ENCODE data around the gene CSNK1G2. TPM values are rescaled to one million over a fixed set of nuclear protein-coding genes. Genes with fewer than 3 reads are reported as not detected.
A peak's percentile ranks its signal among the peaks of the same experiment; 100 is the strongest.

The CSNK1G2 gene
- polyA plus RNA-seq, 3 donors from 2014 or later = 18.0 to 35.4 (median 21.8) TPM

DNA sequence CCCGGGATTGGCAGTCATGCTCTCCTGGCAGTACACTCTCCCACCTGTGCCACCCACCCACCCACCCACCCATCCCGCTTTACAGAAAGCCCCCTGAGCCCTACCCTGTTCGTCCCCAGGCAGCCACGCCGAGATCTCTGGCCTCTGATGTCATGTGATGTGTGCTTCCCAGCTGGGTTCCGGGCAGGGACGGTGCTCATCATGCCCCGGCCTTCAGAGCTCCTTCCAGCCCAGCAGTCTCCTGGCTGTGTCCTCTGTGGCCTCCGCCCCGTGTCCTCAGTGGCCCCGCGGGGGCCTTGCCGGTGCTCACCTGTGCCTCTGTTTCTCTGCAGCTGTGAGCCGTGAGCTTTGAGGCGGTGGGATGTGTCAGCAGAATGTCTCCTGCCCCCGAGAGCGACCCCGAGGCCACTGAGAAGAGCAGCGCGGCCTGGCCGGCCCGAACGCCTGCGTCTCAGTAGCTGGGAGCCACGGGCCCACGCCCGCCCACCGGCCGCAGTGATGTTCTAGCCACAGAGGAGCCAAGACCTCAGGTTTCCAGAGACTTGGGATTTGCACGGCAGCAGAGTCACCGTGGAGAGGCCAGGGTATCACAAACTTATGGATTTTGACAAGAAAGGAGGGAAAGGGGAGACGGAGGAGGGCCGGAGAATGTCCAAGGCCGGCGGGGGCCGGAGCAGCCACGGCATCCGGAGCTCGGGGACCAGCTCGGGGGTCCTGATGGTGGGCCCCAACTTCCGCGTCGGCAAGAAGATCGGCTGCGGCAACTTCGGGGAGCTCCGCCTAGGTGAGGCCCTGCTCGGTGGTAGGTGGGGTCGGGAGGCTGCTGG is 28.4 kb downstream of the CSNK1G2 start:
- H3K27me3 Mint-ChIP-seq (ENCODE audit: low read depth in 3 of 3) = peaks cover 0 to 5% (median 0%) of the 10 kb centered on the region in 3 donors
- H3K9me3 Mint-ChIP-seq = no peaks in the 10 kb centered on the region
- no peak for DNase-seq
- peak overlapping the region in 3 of 6 donors; percentile 50 to 66 (median 57) for H3K27ac Mint-ChIP-seq
- H3K36me3 Mint-ChIP-seq = peaks cover 0 to 3% (median 0%) of the 10 kb centered on the region in 3 donors
- peaks cover 28 to 31% of the 10 kb centered on the region in 2 donors for H3K4me1 Mint-ChIP-seq
- peak overlapping the region in 1 of 5 donors; percentile 29 for H3K4me3 Mint-ChIP-seq

DNA sequence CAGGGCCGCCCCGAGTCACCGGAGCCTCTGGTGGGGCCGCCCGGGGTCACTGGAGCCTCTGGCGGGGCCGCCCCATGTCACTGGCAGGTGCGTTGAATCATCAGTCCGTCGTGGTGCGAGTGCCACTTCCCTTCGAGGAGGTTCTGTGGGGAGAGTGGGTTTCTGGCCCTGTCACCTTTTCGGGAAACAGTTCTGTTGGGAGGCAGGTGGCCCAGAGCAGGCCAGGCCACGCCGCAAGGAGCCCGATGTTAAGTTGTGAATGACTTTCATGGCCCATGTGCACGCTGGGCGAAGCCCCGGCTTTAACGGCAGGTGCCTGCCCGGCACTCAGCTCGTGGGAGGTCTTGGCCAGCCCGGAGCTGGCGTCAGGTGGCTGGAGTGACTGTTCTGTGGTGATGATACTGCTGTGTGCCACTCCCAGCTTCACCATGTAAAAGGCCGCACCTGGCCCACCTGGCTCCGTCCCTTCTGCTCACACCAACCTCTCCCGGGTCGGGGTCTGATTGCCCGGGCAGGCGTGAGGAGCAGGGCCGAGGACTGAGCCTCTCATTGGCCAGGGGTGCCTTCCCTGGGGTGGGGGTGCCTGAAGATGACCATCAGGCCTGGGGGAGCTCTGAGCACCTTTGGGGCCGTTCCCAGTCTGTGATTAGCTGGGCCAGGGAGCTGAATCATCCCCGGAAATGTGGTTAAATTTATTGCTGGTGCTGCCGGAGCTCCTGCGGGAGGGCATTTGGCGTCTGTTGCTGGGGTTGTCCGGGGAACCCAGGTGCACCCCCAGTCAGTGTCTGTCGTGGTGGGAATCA is 29.2 kb downstream of the CSNK1G2 start:
- no peak overlapping the region for H3K4me3 Mint-ChIP-seq
- peak overlapping the region in 1 of 6 donors; percentile 46 for H3K27ac Mint-ChIP-seq
- peaks cover 0 to 5% (median 0%) of the 10 kb centered on the region in 3 donors for H3K36me3 Mint-ChIP-seq
- peaks cover 28 to 31% of the 10 kb centered on the region in 2 donors for H3K4me1 Mint-ChIP-seq
- H3K27me3 Mint-ChIP-seq (ENCODE audit: low read depth in 3 of 3) = peaks cover 0 to 7% (median 1%) of the 10 kb centered on the region in 3 donors
- DNase-seq = no peak
- no peaks in the 10 kb centered on the region for H3K9me3 Mint-ChIP-seq

DNA sequence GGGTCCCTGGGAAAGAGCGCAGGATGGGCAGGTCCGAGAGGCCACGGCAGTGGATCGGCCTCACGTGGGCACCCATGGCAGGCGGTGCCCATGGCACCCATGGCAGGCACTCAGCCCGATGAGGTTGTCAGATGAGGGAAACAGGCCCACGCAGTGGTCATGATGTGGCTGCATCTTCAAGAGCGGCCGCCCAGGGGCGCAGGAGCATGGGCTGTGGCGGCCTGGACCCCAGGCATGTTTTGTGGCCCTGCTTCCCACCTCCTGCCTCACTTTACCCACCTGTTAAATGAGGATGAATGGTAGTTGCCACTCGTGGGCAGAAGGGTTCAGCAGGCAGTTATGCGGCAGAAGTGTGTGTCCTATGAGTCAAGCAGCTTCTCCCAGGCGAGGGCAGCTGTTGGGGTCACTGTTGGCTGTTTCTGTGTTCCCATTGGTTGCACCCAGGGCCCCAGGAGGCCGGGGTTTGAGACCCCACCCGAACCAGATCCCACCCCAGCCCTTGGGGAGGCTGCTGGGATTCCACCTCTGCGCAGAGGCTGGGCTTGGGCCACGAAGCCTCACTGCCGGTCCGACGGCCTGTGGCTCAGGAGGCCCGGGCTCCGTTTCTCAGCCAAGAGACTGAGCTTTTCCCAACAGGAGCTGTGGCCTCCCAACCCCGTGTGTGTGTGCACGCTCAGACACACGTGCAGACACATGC is 30.0 kb downstream of the CSNK1G2 start:
- H3K27me3 Mint-ChIP-seq (ENCODE audit: low read depth in 3 of 3) = peaks cover 0 to 7% (median 2%) of the 10 kb centered on the region in 3 donors
- no peak for DNase-seq
- peaks cover 24 to 28% of the 10 kb centered on the region in 2 donors for H3K4me1 Mint-ChIP-seq
- H3K9me3 Mint-ChIP-seq = no peaks in the 10 kb centered on the region
- H3K4me3 Mint-ChIP-seq = no peak overlapping the region
- peak overlapping the region in 1 of 6 donors; percentile 36 for H3K27ac Mint-ChIP-seq
- H3K36me3 Mint-ChIP-seq = peaks cover 0 to 6% (median 0%) of the 10 kb centered on the region in 3 donors

DNA sequence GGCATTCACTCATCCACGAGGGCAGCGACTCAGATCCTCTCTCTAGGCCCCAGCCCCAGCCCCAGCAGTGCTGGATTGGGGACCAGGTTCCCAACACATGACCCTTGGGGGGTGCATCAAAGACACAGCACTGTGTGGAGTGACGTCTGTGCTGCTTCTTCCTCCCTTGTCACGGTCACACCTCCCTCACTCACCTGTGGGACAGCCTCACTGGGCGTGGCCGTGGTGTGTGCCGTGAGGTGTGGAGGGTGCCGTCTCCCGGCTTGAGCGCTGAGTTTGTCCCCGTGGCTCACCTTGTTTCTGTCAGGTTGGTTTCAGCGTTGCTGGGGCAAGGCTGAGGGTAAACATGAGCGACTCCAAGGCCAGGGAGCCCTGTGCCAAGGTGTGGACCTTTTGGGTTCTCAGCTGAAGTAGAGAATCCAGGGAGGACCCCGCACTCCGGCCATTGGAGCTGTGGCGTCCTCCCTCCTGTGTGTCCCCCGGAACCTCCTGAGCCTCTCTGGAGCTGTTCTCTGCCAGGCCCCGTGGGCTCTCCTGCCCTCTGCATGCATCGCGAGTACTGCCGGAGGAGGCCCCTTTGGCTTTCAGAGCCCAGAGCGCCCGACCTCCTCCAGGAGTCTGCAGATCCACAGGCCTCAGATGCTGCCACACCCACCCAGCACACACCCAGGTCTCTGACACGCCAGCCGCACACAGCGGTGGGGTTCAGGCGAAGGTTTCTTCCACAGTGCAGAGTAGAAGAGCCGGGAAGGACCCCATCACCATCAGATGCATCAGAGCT is 33.6 kb downstream of the CSNK1G2 start:
- no peak overlapping the region for H3K27ac Mint-ChIP-seq
- H3K4me1 Mint-ChIP-seq = peaks cover 11 to 15% of the 10 kb centered on the region in 2 donors
- H3K27me3 Mint-ChIP-seq (ENCODE audit: low read depth in 3 of 3) = peaks cover 0 to 5% (median 3%) of the 10 kb centered on the region in 3 donors
- H3K36me3 Mint-ChIP-seq = peaks cover 0 to 6% (median 0%) of the 10 kb centered on the region in 3 donors
- no peaks in the 10 kb centered on the region for H3K9me3 Mint-ChIP-seq
- no peak overlapping the region for H3K4me3 Mint-ChIP-seq
- no peak for DNase-seq

DNA sequence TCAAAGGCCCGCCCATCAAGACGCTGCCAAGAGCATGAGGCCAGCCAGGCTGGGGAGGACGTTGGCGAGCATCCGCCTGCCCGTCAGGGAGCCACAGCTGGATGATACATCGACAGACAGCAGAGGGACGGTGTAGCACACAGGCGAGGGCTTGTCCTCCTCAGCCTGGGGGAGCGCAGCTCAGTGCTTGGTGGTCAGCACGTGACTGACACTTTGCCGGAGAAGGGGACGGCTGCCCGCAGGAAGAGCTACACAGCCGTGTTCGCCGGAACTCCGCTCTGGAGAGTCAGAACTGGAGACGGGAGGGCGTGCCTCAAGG is 34.1 kb downstream of the CSNK1G2 start:
- Mint-ChIP-seq H3K27me3 (ENCODE audit: low read depth in 3 of 3) (peaks cover 0 to 5% (median 3%) of the 10 kb centered on the region in 3 donors), H3K27ac (no peak overlapping the region), H3K4me1 (peaks cover 11 to 15% of the 10 kb centered on the region in 2 donors), H3K4me3 (no peak overlapping the region), H3K9me3 (no peaks in the 10 kb centered on the region), H3K36me3 (peaks cover 0 to 6% (median 0%) of the 10 kb centered on the region in 3 donors)
- no peak for DNase-seq

DNA sequence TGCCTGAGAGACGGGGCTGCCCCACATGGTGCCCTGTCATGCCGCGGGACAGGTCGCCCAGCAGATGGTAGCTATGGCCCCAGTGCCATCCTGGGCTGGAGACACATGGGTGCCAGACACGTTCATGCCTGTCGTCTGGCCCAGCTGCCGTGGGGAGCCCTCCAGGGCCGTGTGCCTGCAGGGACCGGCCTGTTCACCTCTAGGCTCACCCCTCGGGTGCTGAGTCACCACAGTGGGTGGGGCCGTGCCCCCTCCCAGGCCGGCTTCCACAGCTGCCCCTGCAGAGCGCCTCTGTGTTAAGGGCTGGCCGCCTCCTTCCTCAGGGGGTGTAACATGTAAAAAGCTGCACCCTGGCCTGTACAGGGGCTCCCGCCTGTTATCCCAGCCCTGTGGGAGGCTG is 36.1 kb downstream of the CSNK1G2 start:
- Mint-ChIP-seq H3K9me3 (no peaks in the 10 kb centered on the region), H3K27me3 (ENCODE audit: low read depth in 3 of 3) (peaks cover 0 to 5% (median 3%) of the 10 kb centered on the region in 3 donors), H3K27ac (no peak overlapping the region), H3K4me3 (no peak overlapping the region), H3K36me3 (peaks cover 0 to 13% (median 3%) of the 10 kb centered on the region in 3 donors), H3K4me1 (peaks cover 10 to 13% of the 10 kb centered on the region in 2 donors)
- no peak for DNase-seq

DNA sequence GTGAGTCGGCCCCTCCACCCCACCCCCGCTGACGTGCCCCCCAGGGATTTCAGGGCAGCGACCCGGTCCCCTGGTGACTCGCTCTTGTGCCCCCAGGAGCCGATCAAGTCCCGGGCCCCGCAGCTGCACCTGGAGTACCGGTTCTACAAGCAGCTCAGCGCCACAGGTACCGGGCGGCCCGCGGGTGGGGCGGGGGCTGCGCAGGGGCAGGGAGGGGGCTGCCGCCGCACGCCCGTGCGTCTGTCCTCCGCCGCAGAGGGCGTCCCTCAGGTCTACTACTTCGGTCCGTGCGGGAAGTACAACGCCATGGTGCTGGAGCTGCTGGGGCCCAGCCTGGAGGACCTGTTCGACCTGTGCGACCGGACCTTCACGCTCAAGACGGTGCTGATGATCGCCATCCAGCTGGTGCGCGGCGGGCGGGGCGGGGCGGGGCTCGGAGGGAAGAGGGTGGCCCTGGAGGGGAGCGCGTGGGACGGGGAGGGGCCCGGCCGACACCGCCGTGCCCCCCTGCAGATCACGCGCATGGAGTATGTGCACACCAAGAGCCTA is 37.4 kb downstream of the CSNK1G2 start:
- peaks cover 0 to 5% (median 5%) of the 10 kb centered on the region in 3 donors for H3K27me3 Mint-ChIP-seq (ENCODE audit: low read depth in 3 of 3)
- H3K4me3 Mint-ChIP-seq = no peak overlapping the region
- H3K9me3 Mint-ChIP-seq = no peaks in the 10 kb centered on the region
- H3K36me3 Mint-ChIP-seq = peaks cover 2 to 15% (median 6%) of the 10 kb centered on the region in 3 donors
- peaks cover 5% of the 10 kb centered on the region in 2 donors for H3K4me1 Mint-ChIP-seq
- DNase-seq = no peak
- no peak overlapping the region for H3K27ac Mint-ChIP-seq

DNA sequence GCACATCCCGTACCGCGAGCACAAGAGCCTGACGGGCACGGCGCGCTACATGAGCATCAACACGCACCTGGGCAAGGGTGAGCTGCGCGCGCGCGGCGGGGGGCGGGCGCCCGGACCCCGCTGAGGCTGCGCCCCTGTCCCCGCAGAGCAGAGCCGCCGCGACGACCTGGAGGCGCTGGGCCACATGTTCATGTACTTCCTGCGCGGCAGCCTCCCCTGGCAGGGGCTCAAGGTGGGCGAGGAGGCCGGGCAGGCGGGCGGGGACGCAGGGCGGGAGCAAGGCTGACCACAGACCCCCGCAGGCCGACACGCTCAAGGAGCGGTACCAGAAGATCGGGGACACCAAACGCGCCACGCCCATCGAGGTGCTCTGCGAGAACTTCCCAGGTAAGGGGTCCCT is 38.0 kb downstream of the CSNK1G2 start:
- Mint-ChIP-seq H3K27ac (no peak overlapping the region), H3K4me3 (no peak overlapping the region), H3K4me1 (peaks cover 0 to 2% of the 10 kb centered on the region in 2 donors), H3K27me3 (ENCODE audit: low read depth in 3 of 3) (peaks cover 0 to 5% (median 5%) of the 10 kb centered on the region in 3 donors), H3K9me3 (no peaks in the 10 kb centered on the region), H3K36me3 (peaks cover 3 to 14% (median 7%) of the 10 kb centered on the region in 3 donors)
- DNase-seq = no peak

DNA sequence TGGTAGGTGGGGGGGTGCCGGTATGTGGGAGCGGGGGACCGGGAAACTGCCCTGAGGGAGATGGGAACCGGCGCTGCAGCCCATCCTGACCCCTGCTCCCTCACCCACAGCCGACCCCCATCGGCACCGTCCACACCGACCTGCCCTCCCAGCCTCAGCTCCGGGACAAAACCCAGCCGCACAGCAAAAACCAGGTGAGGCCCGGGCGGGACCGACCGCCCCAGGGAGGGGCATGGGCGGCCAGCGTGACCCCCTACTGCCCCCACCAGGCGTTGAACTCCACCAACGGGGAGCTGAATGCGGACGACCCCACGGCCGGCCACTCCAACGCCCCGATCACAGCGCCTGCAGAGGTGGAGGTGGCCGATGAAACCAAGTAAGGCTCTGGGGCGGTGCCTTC is 38.7 kb downstream of the CSNK1G2 start:
- Mint-ChIP-seq H3K36me3 (peaks cover 3 to 14% (median 7%) of the 10 kb centered on the region in 3 donors), H3K4me3 (no peak overlapping the region), H3K27me3 (ENCODE audit: low read depth in 3 of 3) (peaks cover 0 to 5% (median 5%) of the 10 kb centered on the region in 3 donors), H3K27ac (no peak overlapping the region), H3K9me3 (no peaks in the 10 kb centered on the region), H3K4me1 (peaks cover 0 to 1% of the 10 kb centered on the region in 2 donors)
- no peak for DNase-seq

DNA sequence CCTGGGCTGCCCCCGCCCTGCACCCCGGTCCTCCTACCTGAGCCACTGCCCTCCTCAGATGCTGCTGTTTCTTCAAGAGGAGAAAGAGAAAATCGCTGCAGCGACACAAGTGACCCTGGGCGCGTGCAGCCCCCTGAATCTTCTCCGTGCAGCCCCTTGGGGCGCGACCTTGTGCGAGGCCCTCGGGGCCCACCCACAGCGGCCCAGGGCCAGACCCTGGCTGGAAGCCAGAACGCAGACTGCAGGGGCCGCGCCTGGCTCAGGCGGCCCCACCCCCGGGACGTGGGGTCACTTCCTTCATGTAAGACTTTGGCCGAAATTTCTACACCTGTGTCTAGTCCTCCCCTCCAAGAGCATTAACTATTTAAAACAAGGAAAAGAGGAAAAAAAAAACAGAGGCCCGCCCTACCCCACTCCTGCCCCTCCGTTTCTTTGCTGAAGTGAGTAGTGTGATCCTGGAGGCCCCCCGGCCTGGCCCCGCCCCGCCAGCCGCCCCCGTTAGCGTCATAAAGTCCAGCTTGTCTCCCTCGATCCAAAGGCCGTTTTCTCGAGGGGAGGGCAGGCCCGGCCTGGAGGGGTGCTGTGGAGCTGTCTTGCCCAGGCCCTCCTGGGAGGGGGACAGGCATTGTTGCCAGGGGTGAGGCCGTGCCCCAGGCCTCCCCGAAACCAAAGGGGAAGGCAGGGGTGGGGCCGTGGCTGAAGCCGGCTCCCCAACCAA is 39.3 kb downstream of the CSNK1G2 start:
- Mint-ChIP-seq H3K4me1 (peaks cover 0 to 1% of the 10 kb centered on the region in 2 donors), H3K27me3 (ENCODE audit: low read depth in 3 of 3) (peaks cover 0 to 4% (median 3%) of the 10 kb centered on the region in 3 donors), H3K36me3 (peaks cover 3 to 11% (median 7%) of the 10 kb centered on the region in 3 donors), H3K27ac (no peak overlapping the region), H3K4me3 (no peak overlapping the region), H3K9me3 (no peaks in the 10 kb centered on the region)
- DNase-seq = no peak

DNA sequence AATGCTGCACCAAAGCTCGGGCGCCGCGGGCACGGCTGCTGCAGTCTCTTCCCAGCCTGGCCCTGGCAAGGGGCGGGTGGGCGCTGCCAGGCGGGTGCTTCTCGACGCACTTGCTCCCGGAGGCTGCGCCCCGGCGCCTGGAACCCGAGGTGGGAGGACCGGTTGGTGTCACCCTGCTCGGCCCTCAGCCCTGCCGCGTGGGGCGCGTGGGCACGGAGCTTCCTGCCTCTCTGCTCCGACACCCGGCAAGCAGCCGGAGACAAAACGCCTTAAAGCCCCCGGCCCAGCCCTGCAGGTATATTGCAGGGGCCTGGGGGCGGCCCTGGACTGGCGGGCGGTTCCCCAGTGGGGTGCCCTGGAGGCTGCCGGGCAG is 39.8 kb downstream of the CSNK1G2 start:
- H3K4me1 Mint-ChIP-seq = peaks cover 0 to 1% of the 10 kb centered on the region in 2 donors
- DNase-seq = no peak
- H3K27ac Mint-ChIP-seq = no peak overlapping the region
- H3K4me3 Mint-ChIP-seq = no peak overlapping the region
- H3K27me3 Mint-ChIP-seq (ENCODE audit: low read depth in 3 of 3) = peaks cover 0 to 3% (median 3%) of the 10 kb centered on the region in 3 donors
- peaks cover 3 to 11% (median 7%) of the 10 kb centered on the region in 3 donors for H3K36me3 Mint-ChIP-seq
- H3K9me3 Mint-ChIP-seq = no peaks in the 10 kb centered on the region

DNA sequence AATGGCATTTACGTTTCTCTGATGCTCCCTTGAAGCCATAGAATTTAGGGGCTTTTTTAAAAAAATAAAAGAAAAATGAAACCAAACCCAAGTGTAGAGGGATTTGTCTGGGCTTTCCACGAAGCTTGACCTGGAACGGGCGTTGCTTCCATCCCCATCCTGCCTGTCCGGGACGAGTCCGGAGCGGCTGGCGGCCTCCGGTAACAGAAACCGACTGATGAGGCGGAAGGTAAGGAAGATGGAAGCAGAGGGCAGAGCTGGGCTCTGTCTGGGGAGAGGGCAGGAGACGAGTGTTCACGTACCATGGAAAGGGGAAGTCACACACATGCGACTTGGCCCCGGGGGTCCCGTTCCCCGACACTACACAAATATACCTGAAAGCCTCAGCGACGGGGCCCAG is 40.3 kb downstream of the CSNK1G2 start:
- no peak for DNase-seq
- H3K9me3 Mint-ChIP-seq = no peaks in the 10 kb centered on the region
- H3K27me3 Mint-ChIP-seq (ENCODE audit: low read depth in 3 of 3) = peaks cover 0 to 3% (median 3%) of the 10 kb centered on the region in 3 donors
- peaks cover 3 to 11% (median 7%) of the 10 kb centered on the region in 3 donors for H3K36me3 Mint-ChIP-seq
- peaks cover 0 to under 1% of the 10 kb centered on the region in 2 donors for H3K4me1 Mint-ChIP-seq
- H3K27ac Mint-ChIP-seq = peak overlapping the region in 2 of 6 donors; percentile 10 to 69
- H3K4me3 Mint-ChIP-seq = no peak overlapping the region

All from immature natural killer cell (primary cell).